Measurements from ENCODE around the gene PACS2.

PACS2 gene

GRCh38 chr14:105317546-105317945 lies 3.0 kb downstream of the PACS2 start:
- H3K4me3 ChIP-seq (ENCODE audit: low read depth, low read length), result 0 out of 2 replicates have a peak overlapping the region, but pooled peaks have one; percentile 3
- DNase-seq (ENCODE audit: low read depth, low spot score), result no peak
- no peak for TF ChIP-seq CTCF (IDR thresholded peaks at IDR 0.05; ENCODE audit: insufficient read depth, low read length, missing control alignments)
- POLR2A ChIA-PET, result no interaction called here
- CTCF ChIA-PET, result interaction anchor here (1.7 kb wide), 1 partner anchor 34 kb away, joined by 9 read pairs; no protein-coding TSS in a partner anchor

- ChIA-PET CTCF (interaction anchor here (1.4 to 1.6 kb wide), 2 partner anchors 21 to 29 kb away, joined by 3 to 5 read pairs; no protein-coding TSS in a partner anchor), POLR2A (no interaction called here)
- TF ChIP-seq CTCF (IDR thresholded peaks at IDR 0.05; ENCODE audit: insufficient read depth, low read length, missing control alignments), result no peak
These were observed 8.4 kb downstream of the PACS2 start for GRCh38 chr14:105322791-105323556.

GRCh38 chr14:105323663-105324062 lies 9.1 kb downstream of the PACS2 start:
- ChIA-PET POLR2A (no interaction called here), CTCF (interaction anchor here (1.4 to 1.6 kb wide), 2 partner anchors 20 to 28 kb away, joined by 3 to 5 read pairs; no protein-coding TSS in a partner anchor)
- no peak overlapping the region for H3K4me3 ChIP-seq (ENCODE audit: low read depth, low read length)
- DNase-seq (ENCODE audit: low read depth, low spot score), result no peak
- TF ChIP-seq CTCF (IDR thresholded peaks at IDR 0.05; ENCODE audit: insufficient read depth, low read length, missing control alignments), result no peak

More at GRCh38 chr14:105322791-105323556, 8.4 kb downstream of the PACS2 start:
- no peak overlapping the region for H3K4me3 ChIP-seq (ENCODE audit: low read depth, low read length)
- DNase-seq (ENCODE audit: low read depth, low spot score), result no peak

GRCh38 chr14:105324080-105324778 lies 9.7 kb downstream of the PACS2 start:
- ChIA-PET POLR2A (interaction anchor here (0.5 kb wide), 1 partner anchor 10 kb away, joined by 6 read pairs; the partner anchor contains the start of gene PACS2), CTCF (interaction anchor here (1.6 to 2.2 kb wide), 2 partner anchors 27 to 28 kb away, joined by 3 to 8 read pairs; no protein-coding TSS in a partner anchor)
- TF ChIP-seq CTCF (IDR thresholded peaks at IDR 0.05; ENCODE audit: insufficient read depth, low read length, missing control alignments), result no peak
- no peak overlapping the region for H3K4me3 ChIP-seq (ENCODE audit: low read depth, low read length)
- DNase-seq (ENCODE audit: low read depth, low spot score), result no peak

GRCh38 chr14:105324871-105325270 lies 10.3 kb downstream of the PACS2 start:
- no peak for TF ChIP-seq CTCF (IDR thresholded peaks at IDR 0.05; ENCODE audit: insufficient read depth, low read length, missing control alignments)
- CTCF ChIA-PET, result interaction anchor here (2.2 kb wide), 1 partner anchor 27 kb away, joined by 8 read pairs; no protein-coding TSS in a partner anchor
- DNase-seq (ENCODE audit: low read depth, low spot score), result no peak
- POLR2A ChIA-PET, result interaction anchor here (0.5 kb wide), 1 partner anchor 10 kb away, joined by 6 read pairs; the partner anchor contains the start of gene PACS2
- no peak overlapping the region for H3K4me3 ChIP-seq (ENCODE audit: low read depth, low read length)

GRCh38 chr14:105325303-105325702 lies 10.8 kb downstream of the PACS2 start:
- ChIA-PET POLR2A (no interaction called here), CTCF (interaction anchor here (2.2 kb wide), 1 partner anchor 26 kb away, joined by 8 read pairs; no protein-coding TSS in a partner anchor)
- no peak overlapping the region for H3K4me3 ChIP-seq (ENCODE audit: low read depth, low read length)
- no peak for TF ChIP-seq CTCF (IDR thresholded peaks at IDR 0.05; ENCODE audit: insufficient read depth, low read length, missing control alignments)
- no peak for DNase-seq (ENCODE audit: low read depth, low spot score)
